Lung microvascular endothelial cell (primary cell): ENCODE data around the gene GRK4. TPM values are rescaled to one million over a fixed set of nuclear protein-coding genes. Genes with fewer than 3 reads are reported as not detected.
"Not testable (repeated sequence)": the region's sequence is repeated elsewhere in the genome, so short reads cannot be mapped to it uniquely, and the experiment has no call there.

Experiments
- DNase-seq, 2 donors: peaks; one replicate each; pipeline versions ENCODE4 v3.0.0 to v3.0.0-alpha.2; 2010; ENCODE audit warnings: low read depth in 2 of 2
- total RNA-seq: library from RNA; depleted of rRNA; stranded (reverse); fragments of >200 nt; gene quantifications from 2 replicates; pipeline ENCODE4 v1.2.1, GENCODE V29; 2014

GRK4 gene
- total RNA-seq: 1.3 and 3.0 TPM in 2 replicates

DNA sequence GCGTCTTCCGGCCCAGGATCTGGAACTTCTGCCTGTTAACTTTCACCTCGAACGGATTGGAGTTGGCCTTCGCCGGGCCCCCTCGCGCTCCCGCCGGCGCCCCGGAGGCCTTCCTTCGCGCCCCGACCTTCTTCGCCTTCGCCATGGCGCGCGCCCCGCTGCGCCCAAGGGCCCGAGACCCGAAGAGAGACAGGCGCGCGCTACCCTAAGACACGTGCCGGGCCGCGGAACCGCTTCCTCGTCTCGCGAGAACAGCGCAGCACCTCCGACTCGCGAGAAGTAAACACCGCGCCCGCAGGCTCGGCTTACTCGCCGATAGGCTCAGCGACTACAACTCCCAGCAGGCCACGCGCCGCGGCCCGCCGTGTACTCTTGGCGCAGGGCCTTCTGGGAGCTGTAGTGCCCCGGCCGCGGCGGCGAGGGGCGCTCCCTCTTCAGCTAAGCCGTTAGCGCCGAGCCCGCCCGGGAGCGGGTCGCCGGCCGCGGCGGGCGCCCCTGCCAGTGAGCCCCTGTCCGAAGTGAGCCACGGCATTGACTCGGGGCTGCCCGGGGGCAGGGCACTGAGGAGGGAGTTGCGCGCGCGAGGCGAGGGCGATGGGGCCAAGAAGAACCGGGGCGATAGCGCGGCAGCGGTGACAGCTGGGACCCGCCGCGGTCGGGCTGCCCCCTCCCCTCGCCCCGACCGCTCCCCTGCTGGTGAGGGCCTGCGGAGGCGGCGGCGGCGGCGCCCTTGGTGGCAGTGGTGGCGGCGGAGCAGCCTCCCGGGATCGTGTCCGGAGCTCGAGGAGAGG is at the start of gene GRK4, which contains the start of gene NOP14:
GRK4 (plus strand) TSS at position 397 of the 791 bp plus-strand sequence. CDS start 500 bp downstream, outside the sequence.
NOP14 (minus strand) TSS at position 232 of the 791 bp plus-strand sequence; CDS start at position 145, 87 bp downstream.
- DNase-seq: peak; percentile 99

- DNase-seq: no peak
Measured at GRCh38 chr4:2914256-2915126, 48.9 kb upstream of the GRK4 start.

- no peak for DNase-seq
Measured at GRCh38 chr4:2915789-2916188, 47.6 kb upstream of the GRK4 start.

DNA sequence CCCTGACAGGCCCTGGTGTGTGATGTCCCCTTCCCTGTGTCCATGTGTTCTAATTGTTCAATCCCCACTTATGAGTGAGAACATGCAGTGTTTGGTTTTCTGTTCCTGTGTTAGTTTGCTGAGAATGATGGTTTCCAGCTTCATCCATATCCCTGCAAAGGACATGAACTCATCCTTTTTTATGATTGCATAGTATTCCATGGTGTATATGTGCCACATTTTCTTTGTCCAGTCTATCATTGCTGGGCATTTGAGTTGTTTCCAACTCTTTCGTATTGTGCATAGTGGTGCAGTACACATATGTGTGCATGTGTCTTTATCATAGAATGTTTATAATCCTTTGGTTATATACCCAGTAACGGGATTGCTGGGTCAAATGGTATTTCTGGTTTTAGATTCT is 46.7 kb upstream of the GRK4 start:
- DNase-seq: not testable (repeated sequence)

DNA sequence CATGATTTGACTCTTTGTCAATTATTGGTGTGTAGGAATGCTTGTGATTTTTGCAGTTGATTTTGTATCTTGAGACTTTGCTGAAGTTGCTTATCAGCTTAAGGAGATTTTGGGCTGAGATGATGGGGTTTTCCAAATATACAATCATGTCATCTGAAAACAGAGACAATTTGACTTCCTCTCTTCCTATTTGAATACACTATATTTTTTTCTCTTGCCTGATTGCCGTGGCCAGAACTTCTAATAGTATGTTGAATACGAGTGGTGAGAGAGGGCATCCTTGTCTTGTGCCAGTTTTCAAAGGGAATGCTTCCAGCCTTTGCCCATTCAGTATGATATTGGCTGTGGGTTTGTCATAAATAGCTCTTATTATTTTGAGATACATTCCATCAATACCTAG is 45.1 kb upstream of the GRK4 start:
- DNase-seq: not testable (repeated sequence)

DNA sequence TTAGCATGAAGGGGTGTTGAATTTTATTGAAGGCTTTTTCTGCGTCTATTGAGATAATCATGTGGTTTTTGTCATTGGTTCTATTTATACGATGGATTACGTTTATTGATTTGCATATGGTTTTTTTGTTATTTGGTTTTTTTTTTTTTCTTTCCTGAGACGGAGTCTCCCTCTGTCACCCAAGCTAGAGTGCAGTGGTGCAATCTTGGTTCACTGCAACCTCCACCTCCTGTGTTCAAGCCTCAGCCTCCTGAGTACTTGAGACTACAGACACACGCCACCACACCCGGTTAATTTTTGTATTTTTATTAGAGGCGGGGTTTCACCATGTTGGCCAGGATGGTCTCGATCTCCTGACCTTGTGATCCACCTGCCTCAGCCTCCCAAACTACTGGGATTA is 44.7 kb upstream of the GRK4 start:
- not testable (repeated sequence) for DNase-seq

DNA sequence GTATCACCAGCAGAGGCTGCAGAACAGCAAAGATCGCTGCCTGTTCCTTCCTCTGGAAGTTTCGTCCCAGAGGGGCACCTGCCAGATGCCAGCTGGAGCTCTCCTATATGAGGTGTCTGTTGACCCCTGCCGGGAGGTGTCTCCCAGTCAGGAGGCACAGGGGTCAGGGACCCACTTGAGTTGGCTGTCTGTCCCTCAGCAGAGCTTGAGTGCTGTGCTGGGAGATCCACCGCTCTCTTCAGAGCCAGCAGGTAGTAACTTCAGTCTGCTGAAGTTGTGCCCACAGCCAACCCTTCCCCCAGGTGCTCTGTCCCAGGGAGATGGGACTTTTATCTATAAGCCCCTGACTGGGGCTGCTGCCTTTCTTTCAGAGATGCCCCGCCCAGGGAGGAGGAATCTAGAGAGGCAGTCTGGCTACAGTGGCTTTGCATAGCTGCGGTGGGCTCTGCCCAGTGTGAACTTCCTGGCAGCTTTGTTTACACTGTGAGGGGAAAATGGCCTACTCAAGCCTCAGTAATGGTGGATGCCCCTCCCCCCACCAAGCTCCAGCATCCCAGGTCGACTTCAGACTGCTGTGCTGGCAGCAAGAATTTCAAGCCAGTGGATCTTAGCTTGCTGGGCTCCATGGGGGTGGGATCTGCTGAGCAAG is 40.8 kb upstream of the GRK4 start:
- DNase-seq: peak in 1 of 2 donors; percentile 50

DNA sequence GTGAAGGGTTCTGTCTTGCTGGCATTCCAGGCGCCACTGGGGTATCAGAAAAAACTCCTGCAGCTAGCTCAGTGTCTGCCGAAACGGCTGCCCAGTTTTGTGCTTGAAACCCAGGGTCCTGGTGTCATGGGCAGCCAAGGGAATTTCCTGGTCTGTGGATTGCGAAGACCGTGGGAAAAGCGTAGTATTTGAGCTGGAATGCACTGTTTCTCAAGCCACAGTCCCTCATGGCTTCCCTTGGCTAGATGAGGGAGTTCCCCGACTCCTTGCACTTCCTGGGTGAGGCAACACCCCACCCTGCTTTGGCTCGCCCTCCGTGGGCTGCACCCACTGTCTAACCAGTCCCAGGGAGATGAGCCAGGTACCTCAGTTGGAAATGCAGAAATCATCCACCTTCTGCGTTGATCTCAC is 40.2 kb upstream of the GRK4 start:
- peak in 1 of 2 donors; percentile 28 for DNase-seq

- DNase-seq: no peak
Measured at GRCh38 chr4:2923668-2924173, 39.6 kb upstream of the GRK4 start.

DNA sequence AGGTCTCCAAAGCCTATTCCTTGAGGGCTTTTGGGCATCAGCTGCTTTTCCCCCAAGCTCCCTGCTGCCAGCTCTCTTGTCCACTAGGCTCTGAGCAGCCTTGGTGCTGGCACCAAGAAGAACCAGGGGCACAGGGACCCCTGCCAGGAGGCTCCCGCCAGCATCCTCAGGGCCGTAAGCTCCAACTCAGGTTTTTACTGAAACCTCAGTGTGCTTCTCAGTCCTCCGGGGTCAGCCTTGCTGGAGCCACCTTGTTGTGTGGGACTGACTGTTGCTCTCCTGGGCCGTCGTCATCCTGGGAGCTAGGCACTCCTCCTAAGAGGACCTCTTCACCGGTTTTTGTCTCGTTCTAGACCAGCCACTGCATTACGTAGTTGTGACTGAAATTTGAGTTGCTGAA is 39.1 kb upstream of the GRK4 start:
- no peak for DNase-seq

DNA sequence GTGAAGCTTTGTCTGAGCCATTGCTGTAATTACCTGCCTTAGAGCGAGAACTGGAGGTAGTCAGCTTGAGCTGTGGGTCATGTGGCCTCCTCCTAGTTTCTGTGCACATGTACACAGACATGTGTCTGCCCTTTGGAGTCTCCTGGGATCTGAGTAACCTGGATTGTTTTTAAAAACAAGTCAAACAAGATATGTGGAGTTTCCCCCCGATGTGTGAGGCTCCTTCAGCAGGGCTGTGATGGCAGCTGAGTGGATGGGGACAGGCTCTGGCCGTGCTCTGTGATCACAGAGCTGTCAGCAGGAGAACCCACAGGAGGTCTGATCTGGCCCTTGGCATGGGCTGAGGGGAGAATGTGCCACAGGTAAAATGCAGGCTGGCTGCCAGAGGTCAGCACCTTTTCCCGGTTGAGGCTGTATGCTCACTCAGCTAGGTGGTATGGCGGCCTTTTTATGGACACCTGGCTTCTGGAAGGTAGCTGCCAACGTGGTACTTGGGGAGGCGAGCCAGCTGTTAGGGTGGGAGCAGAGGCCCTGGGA is 38.5 kb upstream of the GRK4 start:
- DNase-seq: no peak

- no peak for DNase-seq
Measured at GRCh38 chr4:2925496-2925895, 37.9 kb upstream of the GRK4 start.

DNA sequence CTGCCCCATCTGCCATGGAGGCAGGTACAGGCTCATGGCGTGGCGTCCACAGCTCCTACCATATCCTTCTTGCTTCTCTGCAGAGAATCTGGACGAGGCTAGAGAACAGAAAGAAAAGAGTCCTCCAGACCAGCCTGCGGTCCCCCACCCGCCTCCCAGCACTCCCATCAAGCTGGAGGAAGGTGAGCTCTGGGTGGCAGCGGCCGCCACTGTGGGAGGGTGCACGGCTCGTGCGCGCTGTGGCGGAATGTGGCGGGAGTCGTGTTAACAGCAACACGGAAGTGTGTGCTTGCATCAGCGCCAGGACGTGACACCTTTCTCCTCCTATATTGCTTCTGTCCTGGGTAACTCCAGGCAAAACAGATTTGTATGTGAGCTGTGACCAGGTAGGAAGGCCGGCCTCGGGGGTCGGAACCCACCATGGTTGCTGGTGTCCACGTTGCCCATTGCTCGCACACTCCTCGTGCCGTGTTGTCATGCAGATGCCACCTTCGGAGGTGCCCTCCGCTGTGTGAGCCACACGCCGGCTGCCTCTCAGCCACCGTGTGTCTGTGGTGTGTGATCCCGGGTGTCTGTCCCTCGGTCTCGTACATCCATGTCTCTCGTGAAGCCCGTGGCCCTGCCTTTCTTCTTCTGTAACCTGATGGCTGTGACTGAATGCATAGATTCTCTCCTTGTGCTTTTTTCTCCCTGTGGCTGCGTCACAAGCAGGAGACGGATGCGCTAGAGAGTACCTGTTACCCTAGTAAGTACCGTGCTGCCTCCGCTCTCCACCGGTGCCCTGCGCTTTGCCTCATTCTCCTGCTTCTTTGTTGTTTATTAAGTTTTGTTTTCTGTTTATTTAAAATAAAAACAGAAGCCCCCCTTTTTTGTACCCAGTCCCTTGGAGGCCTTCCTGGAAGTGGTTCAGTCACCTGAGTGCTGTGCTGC is 37.2 kb upstream of the GRK4 start:
- DNase-seq: no peak

- no peak for DNase-seq
Measured at GRCh38 chr4:2927016-2927695, 36.2 kb upstream of the GRK4 start.

DNA sequence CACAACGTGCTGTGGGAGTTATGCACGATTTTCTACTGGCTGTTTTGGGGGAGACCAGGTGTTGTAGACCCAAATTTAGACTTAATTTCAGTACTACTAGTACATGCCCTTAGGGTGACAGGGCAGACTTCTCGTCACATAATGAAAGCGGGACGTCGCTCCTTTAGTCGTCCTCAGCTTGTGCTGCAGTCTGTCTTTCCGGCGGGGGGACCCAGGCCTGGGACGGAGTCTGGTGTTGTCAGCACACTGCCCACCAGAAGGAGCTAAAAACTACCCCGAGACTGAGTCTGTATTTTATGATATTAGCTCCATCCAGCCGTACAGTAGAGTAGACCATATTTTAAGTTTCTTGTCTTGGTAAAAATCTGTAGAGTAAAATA is 35.7 kb upstream of the GRK4 start:
- DNase-seq: no peak

DNA sequence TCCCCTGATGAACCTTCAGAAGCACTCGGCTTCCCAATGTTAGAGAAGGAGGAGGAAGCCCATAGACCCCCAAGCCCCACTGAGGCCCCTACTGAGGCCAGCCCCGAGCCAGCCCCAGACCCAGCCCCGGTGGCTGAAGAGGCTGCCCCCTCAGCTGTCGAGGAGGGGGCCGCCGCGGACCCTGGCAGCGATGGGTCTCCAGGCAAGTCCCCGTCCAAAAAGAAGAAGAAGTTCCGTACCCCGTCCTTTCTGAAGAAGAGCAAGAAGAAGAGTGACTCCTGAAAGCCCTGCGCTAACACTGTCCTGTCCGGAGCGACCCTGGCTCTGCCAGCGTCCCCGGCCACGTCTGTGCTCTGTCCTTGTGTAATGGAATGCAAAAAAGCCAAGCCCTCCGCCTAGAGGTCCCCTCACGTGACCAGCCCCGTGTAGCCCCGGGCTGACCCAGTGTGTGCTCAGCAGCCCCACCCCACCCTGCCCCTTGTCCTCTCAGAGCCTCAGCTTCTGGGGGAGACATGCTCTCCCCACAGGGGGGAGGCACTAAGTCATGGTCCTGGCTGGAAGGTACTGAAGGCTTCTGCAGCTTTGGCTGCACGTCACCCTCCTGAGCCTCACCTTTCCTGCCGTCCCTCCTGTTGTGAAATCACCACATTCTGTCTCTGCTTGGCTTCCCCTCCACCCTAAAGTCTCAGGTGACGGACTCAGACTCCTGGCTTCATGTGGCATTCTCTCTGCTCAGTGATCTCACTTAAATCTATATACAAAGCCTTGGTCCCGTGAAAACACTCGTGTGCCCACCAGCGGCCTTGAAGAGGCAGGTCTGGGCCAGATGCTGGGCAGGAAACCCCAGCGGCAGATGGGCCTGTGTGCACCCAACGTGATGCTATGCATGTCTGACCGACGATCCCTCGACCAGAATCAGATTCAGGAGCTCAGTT is 34.9 kb upstream of the GRK4 start:
- no peak for DNase-seq

GRCh38 chr4:2929469-2929868 is 33.9 kb upstream of the GRK4 start:
- DNase-seq: no peak

- DNase-seq: no peak
Measured at GRCh38 chr4:2930135-2930757, 33.1 kb upstream of the GRK4 start.
